ENCODE data around the gene C1orf53. TPM values are rescaled to one million over a fixed set of nuclear protein-coding genes. Genes with fewer than 3 reads are reported as not detected.
A peak's percentile ranks its signal among the peaks of the same experiment; 100 is the strongest.

The C1orf53 gene
- polyA plus RNA-seq, 1 of the 3 experiments (the other 2 are of a cell fraction) = 24.9 TPM

DNA sequence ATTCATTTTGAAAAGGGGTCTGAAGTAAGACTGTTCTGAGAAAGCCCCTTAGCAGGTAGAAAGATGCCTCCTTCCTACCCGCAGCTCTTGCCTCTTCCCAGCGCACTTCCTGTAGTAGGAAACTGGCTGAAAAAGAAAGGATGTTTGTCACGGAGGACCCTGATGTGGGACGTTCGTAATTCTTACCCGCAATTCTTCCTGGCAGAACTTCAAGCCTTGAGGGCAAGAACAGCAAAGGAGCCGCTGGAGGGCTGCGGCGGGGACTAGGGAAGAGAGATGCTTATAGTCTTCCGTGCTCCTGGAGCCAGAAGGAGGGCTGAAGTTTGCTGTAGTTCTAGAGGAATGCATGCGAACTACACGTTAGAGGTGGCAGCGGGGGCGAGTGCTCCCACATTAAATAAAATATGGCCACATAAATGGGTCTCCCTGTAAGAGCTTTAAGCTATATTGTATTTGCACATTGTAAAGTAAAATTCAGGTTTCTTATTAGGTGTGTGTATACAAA is 6.3 kb downstream of the C1orf53 start:
- Histone ChIP-seq H3F3A (replicated peaks; ENCODE audit: insufficient read depth) (peaks cover 4% of the 10 kb centered on the region), H3K4me2 (no peak overlapping the region), H3K27ac (ENCODE audit: low read depth in 2 of 2, low read length in 1 of 2) (no peak overlapping the region), H3K9me3 (no peaks in the 10 kb centered on the region), H3K27me3 (ENCODE audit: insufficient read depth) (no peaks in the 10 kb centered on the region), H2AFZ (ENCODE audit: low read depth) (no peak overlapping the region), H3K4me3 (ENCODE audit: low read depth in 2 of 2, low read length in 1 of 2) (no peak overlapping the region), H4K20me1 (ENCODE audit: insufficient read depth) (no peaks in the 10 kb centered on the region), H3K79me2 (ENCODE audit: insufficient read depth) (no peaks in the 10 kb centered on the region), H3K4me1 (ENCODE audit: control insufficient read depth in 1 of 2, insufficient read depth in 2 of 2, low read depth in 1 of 2, low read length in 1 of 2) (peaks cover 0 to 11% of the 10 kb centered on the region in 2 experiments; a peak in 2 of 4 replicates), H3K9ac (no peak overlapping the region), H3K36me3 (replicated peaks in 1 of 2; ENCODE audit: control insufficient read depth in 1 of 2, insufficient read depth in 2 of 2, low read length in 1 of 2) (no peaks in the 10 kb centered on the region), H3K9me2 (no peaks in the 10 kb centered on the region)
- ChIA-PET POLR2A (no interaction called here), CTCF (no interaction called here)
- DNase-seq = peak; percentile 7
- 67% methylated on average over 14 of the region's 14 CpGs for WGBS (ENCODE audit: low lambda C conversion rate)
- TF ChIP-seq, protein P1, sequence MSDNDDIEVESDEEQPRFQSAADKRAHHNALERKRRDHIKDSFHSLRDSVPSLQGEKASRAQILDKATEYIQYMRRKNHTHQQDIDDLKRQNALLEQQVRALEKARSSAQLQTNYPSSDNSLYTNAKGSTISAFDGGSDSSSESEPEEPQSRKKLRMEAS (IDR thresholded peaks at IDR 0.05; ENCODE audit: low read depth) = no peak
- TF ChIP-seq, protein P2, sequence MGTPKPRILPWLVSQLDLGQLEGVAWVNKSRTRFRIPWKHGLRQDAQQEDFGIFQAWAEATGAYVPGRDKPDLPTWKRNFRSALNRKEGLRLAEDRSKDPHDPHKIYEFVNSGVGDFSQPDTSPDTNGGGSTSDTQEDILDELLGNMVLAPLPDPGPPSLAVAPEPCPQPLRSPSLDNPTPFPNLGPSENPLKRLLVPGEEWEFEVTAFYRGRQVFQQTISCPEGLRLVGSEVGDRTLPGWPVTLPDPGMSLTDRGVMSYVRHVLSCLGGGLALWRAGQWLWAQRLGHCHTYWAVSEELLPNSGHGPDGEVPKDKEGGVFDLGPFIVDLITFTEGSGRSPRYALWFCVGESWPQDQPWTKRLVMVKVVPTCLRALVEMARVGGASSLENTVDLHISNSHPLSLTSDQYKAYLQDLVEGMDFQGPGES (IDR thresholded peaks at IDR 0.05; ENCODE audit: low read depth, low read length) = no peak
- TF ChIP-seq GATA2 (CRISPR knock-in tag; IDR thresholded peaks at IDR 0.05) (no peak), RCOR1 (IDR thresholded peaks at IDR 0.05; ENCODE audit: low read length) (no peak), NFIC (IDR thresholded peaks at IDR 0.05; ENCODE audit: borderline replicate concordance) (no peak), TEAD4 (IDR thresholded peaks at IDR 0.05; ENCODE audit: borderline replicate concordance, insufficient read depth) (no peak), NRF1 (IDR thresholded peaks at IDR 0.05; ENCODE audit: low read depth, low read length) (no peak), FOXJ3 (CRISPR knock-in tag; IDR thresholded peaks at IDR 0.05) (no peak), RXRA (IDR thresholded peaks at IDR 0.05; ENCODE audit: borderline replicate concordance, low read depth) (no peak)

DNA sequence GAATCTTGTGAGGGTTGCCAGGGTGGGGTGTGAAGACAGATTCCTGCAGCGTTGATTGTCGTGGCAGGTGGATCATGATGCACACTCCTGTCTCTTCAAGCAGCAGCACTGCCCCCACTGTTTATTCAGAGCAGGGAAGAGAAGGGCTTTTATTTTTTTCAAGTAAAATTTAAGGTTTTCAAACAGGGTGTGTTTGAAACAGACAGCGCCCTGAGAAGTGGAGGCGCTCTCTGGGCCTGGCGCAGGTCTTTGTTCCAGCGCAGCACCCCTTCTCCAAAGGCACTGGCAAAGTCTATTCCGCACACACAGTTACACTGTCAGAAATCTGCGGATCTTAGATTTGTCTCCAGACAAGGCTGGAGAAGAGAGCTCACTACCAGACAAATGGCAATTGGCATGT is 7.0 kb downstream of the C1orf53 start:
- peaks cover 4% of the 10 kb centered on the region for H3F3A ChIP-seq (replicated peaks; ENCODE audit: insufficient read depth)
- peak; percentile 11 for DNase-seq
- POLR2A ChIA-PET = no interaction called here
- H3K4me2 ChIP-seq = no peak overlapping the region
- no peak overlapping the region for H3K9ac ChIP-seq
- no peaks in the 10 kb centered on the region for H3K36me3 ChIP-seq (replicated peaks in 1 of 2; ENCODE audit: control insufficient read depth in 1 of 2, insufficient read depth in 2 of 2, low read length in 1 of 2)
- H3K79me2 ChIP-seq (ENCODE audit: insufficient read depth) = no peaks in the 10 kb centered on the region
- H3K27me3 ChIP-seq (ENCODE audit: insufficient read depth) = no peaks in the 10 kb centered on the region
- 69% methylated on average over 8 of the region's 8 CpGs for WGBS (ENCODE audit: low lambda C conversion rate)
- H3K9me3 ChIP-seq = no peaks in the 10 kb centered on the region
- H3K4me3 ChIP-seq (ENCODE audit: low read depth in 2 of 2, low read length in 1 of 2) = no peak overlapping the region
- no peaks in the 10 kb centered on the region for H3K9me2 ChIP-seq
- H4K20me1 ChIP-seq (ENCODE audit: insufficient read depth) = no peaks in the 10 kb centered on the region
- CTCF ChIA-PET = no interaction called here
- H3K4me1 ChIP-seq (ENCODE audit: control insufficient read depth in 1 of 2, insufficient read depth in 2 of 2, low read depth in 1 of 2, low read length in 1 of 2) = peaks cover 0 to 11% of the 10 kb centered on the region in 2 experiments; a peak in 2 of 4 replicates
- no peak overlapping the region for H2AFZ ChIP-seq (ENCODE audit: low read depth)
- no peak overlapping the region for H3K27ac ChIP-seq (ENCODE audit: low read depth in 2 of 2, low read length in 1 of 2)
- TF ChIP-seq RCOR1 (IDR thresholded peaks at IDR 0.05; ENCODE audit: low read length) = no peak
- no peak for TF ChIP-seq EP300 (IDR thresholded peaks at IDR 0.05; ENCODE audit: borderline replicate concordance in 1 of 2, low read depth in 1 of 2, low read length in 1 of 2)
- no peak for TF ChIP-seq SIN3A (IDR thresholded peaks at IDR 0.05; ENCODE audit: borderline replicate concordance, low read depth, low read length)
- TF ChIP-seq RFX5 (IDR thresholded peaks at IDR 0.05; ENCODE audit: low read length) = no peak
- TF ChIP-seq JUND (IDR thresholded peaks at IDR 0.05) = no peak
- TF ChIP-seq MXI1 (IDR thresholded peaks at IDR 0.05; ENCODE audit: low read depth, low read length) = no peak
- TF ChIP-seq TCF12 (IDR thresholded peaks at IDR 0.05) = no peak
- TF ChIP-seq RXRA (IDR thresholded peaks at IDR 0.05; ENCODE audit: borderline replicate concordance, low read depth) = no peak
- no peak for TF ChIP-seq EZH2phosphoT487 (IDR thresholded peaks at IDR 0.05; ENCODE audit: borderline replicate concordance, low read depth)
- no peak for TF ChIP-seq RAD21 (IDR thresholded peaks at IDR 0.05; ENCODE audit: low read length)
- no peak for TF ChIP-seq YY1 (IDR thresholded peaks at IDR 0.05; ENCODE audit: low read depth)
- TF ChIP-seq, protein P1 (IDR thresholded peaks at IDR 0.05; ENCODE audit: low read depth) = no peak
- no peak for TF ChIP-seq MEF2A (IDR thresholded peaks at IDR 0.05; ENCODE audit: borderline replicate concordance, low read depth)
- TF ChIP-seq FOXM1 (IDR thresholded peaks at IDR 0.05; ENCODE audit: low read depth) = no peak
- TF ChIP-seq, protein P3, sequence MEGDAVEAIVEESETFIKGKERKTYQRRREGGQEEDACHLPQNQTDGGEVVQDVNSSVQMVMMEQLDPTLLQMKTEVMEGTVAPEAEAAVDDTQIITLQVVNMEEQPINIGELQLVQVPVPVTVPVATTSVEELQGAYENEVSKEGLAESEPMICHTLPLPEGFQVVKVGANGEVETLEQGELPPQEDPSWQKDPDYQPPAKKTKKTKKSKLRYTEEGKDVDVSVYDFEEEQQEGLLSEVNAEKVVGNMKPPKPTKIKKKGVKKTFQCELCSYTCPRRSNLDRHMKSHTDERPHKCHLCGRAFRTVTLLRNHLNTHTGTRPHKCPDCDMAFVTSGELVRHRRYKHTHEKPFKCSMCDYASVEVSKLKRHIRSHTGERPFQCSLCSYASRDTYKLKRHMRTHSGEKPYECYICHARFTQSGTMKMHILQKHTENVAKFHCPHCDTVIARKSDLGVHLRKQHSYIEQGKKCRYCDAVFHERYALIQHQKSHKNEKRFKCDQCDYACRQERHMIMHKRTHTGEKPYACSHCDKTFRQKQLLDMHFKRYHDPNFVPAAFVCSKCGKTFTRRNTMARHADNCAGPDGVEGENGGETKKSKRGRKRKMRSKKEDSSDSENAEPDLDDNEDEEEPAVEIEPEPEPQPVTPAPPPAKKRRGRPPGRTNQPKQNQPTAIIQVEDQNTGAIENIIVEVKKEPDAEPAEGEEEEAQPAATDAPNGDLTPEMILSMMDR (IDR thresholded peaks at IDR 0.05) = no peak
- no peak for TF ChIP-seq NFIC (IDR thresholded peaks at IDR 0.05; ENCODE audit: borderline replicate concordance)
- no peak for TF ChIP-seq FOXJ3 (CRISPR knock-in tag; IDR thresholded peaks at IDR 0.05)
- TF ChIP-seq TAF1 (IDR thresholded peaks at IDR 0.05; ENCODE audit: borderline replicate concordance, low read depth, low read length) = no peak
- TF ChIP-seq, protein P4, sequence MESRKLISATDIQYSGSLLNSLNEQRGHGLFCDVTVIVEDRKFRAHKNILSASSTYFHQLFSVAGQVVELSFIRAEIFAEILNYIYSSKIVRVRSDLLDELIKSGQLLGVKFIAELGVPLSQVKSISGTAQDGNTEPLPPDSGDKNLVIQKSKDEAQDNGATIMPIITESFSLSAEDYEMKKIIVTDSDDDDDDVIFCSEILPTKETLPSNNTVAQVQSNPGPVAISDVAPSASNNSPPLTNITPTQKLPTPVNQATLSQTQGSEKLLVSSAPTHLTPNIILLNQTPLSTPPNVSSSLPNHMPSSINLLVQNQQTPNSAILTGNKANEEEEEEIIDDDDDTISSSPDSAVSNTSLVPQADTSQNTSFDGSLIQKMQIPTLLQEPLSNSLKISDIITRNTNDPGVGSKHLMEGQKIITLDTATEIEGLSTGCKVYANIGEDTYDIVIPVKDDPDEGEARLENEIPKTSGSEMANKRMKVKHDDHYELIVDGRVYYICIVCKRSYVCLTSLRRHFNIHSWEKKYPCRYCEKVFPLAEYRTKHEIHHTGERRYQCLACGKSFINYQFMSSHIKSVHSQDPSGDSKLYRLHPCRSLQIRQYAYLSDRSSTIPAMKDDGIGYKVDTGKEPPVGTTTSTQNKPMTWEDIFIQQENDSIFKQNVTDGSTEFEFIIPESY (IDR thresholded peaks at IDR 0.05; ENCODE audit: borderline replicate concordance, low read depth) = no peak
